HG03460 (cell line): Measurements from ENCODE around the gene GNAQ.

ENCODE experiments used
- ATAC-seq: cut with Tn5 transposase; IDR thresholded peaks from one replicate; pipeline ENCODE4 v1.9.1; 2021; ENCODE audit not compliant: unreplicated experiment

The GNAQ gene

GRCh38 chr9:77847626-77848025 lies 184.0 kb downstream of the GNAQ start:
- no peak for ATAC-seq

DNA sequence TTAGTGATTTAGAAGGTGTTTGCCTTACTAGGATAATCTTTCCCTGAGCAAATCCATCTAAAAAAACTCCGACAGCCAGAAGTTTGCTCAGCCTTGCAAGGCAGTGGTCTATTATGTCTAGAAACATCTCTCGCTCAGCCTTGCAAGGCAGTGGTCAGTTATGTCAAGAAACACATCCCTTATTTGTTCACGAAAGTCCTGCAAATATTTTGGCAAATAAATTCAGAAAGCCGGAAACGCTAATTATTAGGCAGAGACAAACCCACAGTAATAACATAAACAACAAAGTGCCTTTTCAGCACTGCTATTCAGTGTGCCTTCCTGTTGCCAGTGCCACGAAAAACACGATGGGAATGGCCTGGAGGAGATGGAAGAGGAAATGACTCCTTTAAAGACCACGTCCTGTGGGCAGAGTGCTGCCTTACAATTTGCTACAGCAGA lies 184.5 kb downstream of the GNAQ start:
- ATAC-seq = no peak

- ATAC-seq = no peak
These were observed 187.2 kb downstream of the GNAQ start for GRCh38 chr9:77844415-77844814.

DNA sequence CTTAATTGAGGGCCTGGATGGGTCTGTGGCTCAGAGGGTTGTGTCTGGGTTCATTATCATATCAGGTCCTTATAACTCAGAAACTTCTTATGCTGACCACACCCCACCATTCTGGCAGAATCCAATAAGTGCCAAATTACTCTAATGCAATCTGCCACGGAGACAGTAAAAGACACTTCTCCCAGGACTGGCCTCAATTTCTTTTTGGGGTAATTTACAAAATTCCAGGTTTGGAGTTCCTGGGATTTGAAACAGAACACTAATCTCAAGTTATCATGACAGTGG lies 187.8 kb downstream of the GNAQ start:
- no peak for ATAC-seq

GRCh38 chr9:77843076-77843870 lies 188.3 kb downstream of the GNAQ start:
- ATAC-seq = no peak

GRCh38 chr9:77841739-77842386 lies 189.7 kb downstream of the GNAQ start:
- no peak for ATAC-seq

- no peak for ATAC-seq
These were observed 192.0 kb downstream of the GNAQ start for GRCh38 chr9:77839459-77840140.

- ATAC-seq = no peak
These were observed 192.6 kb downstream of the GNAQ start for GRCh38 chr9:77838986-77839385.

GRCh38 chr9:77834898-77835488 lies 196.6 kb downstream of the GNAQ start:
- ATAC-seq = no peak

GRCh38 chr9:77833561-77834429 lies 197.8 kb downstream of the GNAQ start:
- ATAC-seq = no peak

DNA sequence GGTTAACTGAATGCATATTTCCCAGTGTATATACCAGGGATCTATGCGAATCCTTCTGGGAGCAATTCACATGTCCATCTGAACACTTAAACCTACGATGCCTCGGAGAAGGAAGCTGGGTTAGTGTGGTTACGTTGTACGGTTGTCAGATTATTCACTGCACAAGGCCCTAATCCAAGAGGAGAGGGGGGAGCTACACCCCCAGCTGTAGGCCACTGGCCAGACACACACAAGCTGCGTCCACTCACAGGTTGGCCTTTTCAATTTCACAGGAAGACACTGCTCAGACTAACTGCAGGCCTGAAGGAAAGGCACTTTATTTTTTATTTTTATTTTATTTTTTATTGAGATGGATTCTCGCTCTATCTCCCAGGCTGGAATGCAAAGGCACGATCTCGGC lies 199.0 kb downstream of the GNAQ start:
- no peak for ATAC-seq

DNA sequence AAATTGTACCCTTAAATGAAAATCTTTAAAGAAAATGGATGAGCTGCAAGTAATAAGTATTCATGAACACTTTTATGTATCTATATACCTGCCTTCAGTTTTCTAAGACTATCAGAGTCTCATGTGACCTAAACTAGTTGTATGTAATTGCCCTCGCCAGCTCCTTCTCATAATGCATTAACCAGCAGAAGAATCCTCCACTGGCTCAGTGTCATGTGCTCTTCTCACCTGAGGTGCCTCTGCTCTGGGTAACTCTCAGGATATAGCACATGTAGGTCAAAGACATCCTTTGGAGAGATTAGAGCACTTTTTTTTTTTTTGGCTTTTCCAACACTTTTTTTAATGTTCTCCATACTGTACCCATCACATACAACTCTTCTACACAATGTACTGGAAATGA lies 199.8 kb downstream of the GNAQ start:
- ATAC-seq = no peak

DNA sequence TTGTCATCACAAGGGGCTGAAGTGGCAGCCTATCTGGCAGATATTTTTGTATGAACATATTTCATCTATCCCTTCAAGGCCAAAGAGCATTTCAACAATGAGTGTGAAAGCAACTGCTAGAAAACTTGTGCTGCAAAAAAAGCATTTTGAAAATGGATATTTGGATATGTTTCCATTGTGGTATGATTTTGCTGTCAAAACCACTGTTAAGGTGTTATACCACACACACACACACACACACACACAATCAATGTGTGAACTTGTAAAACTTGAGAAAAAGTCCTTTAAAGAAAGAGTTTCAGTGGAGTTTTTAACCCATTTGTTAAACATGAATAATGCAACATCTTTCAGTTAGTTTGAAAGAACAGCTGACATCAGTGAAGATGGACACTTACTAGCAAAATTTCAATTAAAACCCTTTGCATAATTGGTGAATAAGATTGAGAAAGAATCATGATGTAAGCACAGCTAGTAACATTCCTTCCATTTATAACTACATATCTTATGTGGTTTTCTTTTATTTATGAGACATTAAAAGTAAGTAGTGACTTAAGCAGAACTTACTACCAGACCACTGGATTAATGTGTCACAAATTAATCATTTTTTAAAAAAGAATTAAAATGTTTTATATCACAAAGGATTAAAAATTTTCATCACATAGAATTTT lies 200.9 kb downstream of the GNAQ start:
- no peak for ATAC-seq

- no peak for ATAC-seq
These were observed 202.2 kb downstream of the GNAQ start for GRCh38 chr9:77829420-77829819.

DNA sequence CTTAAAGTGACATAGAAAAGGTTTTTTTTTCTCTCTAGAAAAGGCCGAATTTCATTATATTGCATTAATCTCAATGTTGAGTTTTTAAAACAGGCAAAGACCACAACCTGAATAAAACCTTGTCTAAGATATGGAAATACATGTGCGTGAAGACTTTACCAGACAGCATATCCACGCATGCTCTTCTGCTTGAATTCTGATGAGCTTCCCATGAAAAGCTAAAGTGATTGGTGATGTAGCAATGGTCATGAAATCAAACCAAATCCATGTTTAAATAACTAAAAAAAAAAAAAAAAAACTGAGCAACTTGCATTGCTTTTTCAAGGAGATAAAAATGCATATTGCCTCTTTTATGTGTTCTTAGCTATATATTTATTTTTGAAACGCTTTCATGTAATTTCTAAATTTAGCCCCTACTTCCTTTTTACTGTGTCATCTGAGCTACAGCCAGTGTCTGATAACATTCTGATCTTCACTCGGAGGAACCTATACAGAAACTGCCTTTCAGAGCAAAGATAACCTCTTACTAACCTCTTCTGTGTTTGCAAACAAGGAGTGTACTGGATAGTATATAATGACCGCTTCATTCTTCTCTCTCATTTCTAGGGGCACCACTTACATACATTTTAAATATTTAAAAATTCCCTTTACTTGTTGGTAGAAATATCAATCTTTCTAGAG lies 204.4 kb downstream of the GNAQ start:
- peak; percentile 65 for ATAC-seq

DNA sequence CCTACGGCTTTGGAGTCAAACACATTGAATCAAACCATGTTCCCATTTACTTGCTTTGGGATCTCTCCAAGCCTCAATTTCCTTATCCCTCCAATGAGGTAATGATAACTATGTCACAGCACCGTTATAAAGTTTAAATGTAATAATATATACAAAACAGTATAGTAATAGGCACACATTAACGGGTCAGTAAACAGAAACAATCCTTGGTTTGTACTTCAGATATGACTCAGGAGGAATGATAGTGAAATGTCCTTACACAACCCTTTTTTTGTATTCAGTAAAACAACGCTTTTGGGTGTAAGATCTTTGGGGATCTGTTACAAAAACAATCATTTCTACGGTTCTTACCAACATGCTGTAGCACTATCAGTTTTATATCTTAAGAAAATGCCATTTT lies 205.0 kb downstream of the GNAQ start:
- no peak for ATAC-seq

DNA sequence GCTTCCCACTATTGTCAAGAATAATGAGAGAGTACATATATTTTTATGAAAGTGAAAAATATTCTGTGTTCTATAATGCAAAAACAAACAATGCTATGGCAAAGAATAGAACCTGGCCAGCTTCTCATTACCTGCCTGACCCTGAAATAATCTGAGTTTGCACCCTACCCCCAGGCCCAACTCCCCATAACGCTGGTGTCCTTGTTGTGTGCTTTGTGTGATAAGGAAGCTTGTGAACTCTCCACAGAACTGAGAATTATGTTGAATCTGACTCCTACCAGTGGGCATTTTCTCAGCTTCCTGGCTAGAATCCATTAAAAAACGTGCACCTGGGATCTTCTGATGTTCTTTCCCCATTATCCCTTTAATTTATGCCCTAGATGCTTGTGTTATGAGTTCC lies 205.5 kb downstream of the GNAQ start:
- ATAC-seq = no peak

DNA sequence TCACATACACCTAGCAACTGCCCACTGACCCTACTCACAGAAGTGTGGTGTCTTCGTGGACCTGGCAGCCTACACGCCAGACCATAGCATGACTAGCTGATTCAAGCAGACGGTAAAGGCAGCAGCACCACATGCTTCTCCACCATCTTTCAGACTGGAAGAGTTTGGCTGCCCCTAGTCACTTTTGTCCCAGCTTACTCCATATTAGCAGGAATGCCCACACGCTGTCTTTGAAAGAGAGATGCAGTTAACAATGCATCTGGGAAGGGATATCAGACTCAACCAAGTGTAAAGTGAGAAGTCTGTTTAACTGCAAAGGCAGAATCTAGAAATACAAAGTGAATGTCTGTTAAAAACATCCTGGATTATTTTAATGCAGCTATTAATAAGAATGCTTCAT lies 206.2 kb downstream of the GNAQ start:
- ATAC-seq = no peak

DNA sequence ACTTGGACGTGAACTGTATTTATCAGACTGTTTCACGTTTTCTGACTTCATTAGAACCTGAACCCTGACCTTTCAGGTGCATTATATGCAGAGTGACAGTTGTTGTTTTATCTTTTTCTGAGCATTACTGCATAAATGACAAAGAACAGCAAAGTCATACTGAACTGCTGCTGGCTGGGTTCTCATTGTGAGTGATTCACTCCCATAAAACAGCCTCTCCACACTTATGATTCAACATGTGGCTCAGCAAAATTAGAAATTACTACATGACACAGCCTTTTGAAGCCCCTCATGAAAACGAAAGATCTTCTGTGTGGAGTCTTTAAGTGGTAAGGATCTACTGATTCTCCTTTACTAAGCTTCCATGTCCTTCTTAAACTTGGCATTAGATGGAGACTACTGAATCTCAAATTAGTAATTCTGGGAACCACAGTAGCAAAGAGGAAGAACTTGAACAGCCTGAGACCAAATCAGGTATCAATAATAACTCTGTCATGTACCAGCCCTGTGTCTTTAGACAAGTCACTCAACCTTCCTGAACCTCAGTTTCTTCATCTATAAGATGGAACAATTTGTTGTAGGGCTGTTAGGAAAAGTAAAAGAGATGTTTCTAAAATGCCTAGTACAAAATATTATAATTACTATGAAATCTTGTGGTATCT lies 211.2 kb downstream of the GNAQ start:
- no peak for ATAC-seq
